Erythroblast (primary cell): ENCODE data around the gene DHCR7.

ENCODE experiments used
- GATA1 ChIP-seq: IDR thresholded peaks from 2 replicates; pipeline ENCODE4 v1.6.1; 2011; ENCODE audit warnings: low read depth, mild to moderate bottlenecking, control low read depth, low read length, moderate library complexity
- POLR2A ChIP-seq: IDR thresholded peaks from 2 replicates; pipeline ENCODE4 v1.6.1; 2011; ENCODE audit warnings: mild to moderate bottlenecking, low read length

- TF ChIP-seq POLR2A (no peak), GATA1 (no peak)
Measured at GRCh38 chr11:71395774-71396173, 52.4 kb downstream of the DHCR7 start.
